Stimulated activated CD8-positive, alpha-beta memory T cell treated with anti-CD3 and anti-CD28 coated beads, Interleukin-7, amount 100 ng/mL, for 1 hour (primary cell): ENCODE measurements around the gene GUCA1C.
A peak's percentile ranks its signal among the peaks of the same experiment; 100 is the strongest.

Source experiments
- DNase-seq, 2 donors: peaks; one replicate each; pipeline ENCODE4 v3.0.0-alpha.2; 2020; ENCODE audit warnings: low read depth in 2 of 2

GUCA1C gene

GRCh38 chr3:108953700-108954099, at the start of gene GUCA1C:
GUCA1C (minus strand) TSS chr3:108953879; CDS start chr3:108953762, 117 bp downstream.
- DNase-seq, result no peak

DNA sequence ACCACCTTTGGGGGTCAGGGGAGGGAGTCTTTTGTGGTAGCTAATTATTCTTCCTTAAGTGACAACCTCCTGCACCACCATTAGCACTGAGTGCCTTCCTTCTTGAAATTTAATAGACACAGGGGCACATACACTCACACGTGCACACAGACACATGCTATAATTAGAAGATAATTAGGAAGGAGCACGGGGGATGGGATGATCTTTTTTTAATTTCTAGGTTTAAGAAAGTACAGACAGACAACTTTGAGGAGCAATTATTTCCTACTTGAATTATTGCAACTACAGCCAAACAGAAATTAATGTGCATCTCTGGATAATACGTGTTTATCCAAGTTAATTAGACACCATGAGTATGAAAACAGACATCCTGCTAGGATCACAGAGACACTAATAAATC, 44.8 kb upstream of the GUCA1C start:
- DNase-seq, result no peak

DNA sequence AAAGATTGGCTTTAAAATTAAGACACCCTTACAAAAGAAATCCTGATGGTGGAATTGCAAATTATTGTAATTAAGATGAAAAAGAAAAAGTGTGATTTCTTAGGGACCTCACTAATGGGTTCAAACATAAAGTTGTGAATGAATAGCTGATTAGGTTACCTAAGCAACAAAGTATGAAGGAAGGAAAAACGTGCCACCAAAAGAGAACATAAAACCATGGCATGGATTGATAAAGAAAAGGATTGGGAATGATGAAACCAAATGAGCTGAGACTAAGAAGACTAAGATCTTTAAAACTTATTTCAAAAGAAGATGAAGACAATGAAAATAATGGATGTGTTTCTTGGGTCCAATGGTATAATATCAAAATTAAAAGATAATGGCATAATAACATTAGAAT, 32.2 kb upstream of the GUCA1C start:
- DNase-seq, result no peak

- no peak for DNase-seq
Observed at GRCh38 chr3:108983051-108983450, 29.4 kb upstream of the GUCA1C start.

DNA sequence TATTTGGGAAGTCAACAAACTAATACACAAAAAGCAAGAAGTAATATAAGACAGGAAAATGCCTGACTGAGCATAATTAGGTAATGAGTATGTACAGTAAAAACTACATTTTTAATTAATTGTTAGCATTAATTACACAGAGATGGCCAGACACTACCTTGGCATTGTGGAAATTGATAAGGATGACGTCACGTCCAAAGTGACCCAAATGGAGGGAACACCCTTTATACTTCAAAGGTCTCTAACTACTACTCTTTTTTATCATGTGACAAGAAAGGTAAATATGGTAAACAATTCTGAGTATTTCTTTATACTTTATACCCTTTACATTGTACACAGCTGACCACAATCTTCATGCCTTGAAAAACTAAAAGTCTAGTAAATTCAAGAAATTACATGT, 22.4 kb upstream of the GUCA1C start:
- no peak for DNase-seq

DNA sequence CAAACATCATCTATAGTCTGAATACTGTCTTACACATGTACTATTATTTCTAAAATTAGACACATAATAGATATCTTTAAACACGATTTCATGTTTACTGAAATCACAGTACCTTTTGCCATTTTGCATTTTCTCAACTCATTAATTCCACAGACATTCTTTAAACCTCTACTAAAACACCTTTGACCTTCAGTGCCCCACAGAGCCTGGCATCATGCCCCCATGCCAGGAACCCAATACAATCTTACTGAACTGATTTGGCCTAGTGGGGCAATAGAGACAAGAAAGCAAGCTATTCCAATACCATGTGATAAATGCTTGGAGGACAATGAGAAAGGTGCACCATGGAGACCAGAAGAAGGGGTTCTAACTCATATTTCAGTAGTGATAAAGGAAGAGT, 19.3 kb upstream of the GUCA1C start:
- no peak for DNase-seq

- no peak for DNase-seq
Observed at GRCh38 chr3:108972482-108972881, 18.8 kb upstream of the GUCA1C start.

DNA sequence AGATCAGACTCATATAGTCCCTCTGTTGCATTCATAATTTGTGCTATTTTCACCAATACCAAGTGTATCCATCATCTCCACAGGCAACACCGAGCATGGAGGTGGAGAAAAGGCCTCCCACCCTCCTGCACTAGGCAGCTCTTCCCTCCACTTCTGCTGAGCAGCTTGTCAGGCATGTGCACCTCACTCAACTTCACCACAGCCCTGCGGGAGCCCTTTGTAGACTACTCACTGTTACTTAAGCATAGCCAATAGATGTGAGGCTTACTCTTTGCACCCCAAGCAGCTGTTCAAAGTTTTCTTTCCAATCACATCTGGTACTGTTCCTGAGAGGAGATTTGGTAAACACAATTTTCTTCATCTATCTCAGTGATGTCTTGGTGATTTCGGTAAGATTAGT, 16.9 kb upstream of the GUCA1C start:
- DNase-seq, result no peak

DNA sequence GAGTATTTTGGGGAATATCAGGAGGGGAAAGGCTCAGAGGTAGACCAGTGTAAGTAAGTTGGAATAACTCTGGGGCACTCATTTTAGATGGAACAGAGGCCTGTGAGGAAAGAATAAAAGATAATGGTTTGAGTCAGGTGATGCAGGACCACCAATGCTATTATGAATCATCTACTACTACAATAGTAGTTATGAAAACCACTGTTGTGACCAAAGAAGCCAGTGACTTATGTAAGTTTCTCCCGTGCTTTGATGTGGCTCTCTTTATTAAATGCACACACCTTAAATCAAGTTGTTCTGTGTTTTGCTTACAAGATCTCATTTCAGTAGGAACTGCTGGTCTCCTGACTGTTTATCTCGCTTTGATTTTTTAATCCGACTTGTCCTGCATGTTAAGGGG, 13.1 kb upstream of the GUCA1C start:
- no peak for DNase-seq

- no peak for DNase-seq
Observed at GRCh38 chr3:108959017-108959416, 5.3 kb upstream of the GUCA1C start.

DNA sequence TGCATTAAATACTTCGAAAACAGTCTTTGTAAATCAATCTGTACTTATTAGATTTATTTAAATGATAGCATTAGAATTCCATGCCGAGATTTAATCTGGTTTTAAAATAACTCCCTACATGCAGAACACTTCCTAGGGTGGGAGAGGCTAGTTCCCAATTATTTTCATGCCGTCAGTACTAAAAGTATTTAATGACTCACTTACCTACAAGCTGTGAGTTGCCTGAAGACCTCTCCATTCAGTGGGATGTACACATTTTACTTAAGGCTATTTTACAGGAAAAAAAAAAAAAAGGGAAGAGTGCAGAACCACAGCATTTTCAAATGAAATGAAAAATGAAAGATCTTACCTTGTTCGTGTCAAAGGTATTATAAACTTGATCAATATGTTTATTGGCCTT, 469 bp downstream of the GUCA1C start:
- no peak for DNase-seq

GRCh38 chr3:108951820-108952501, 1.7 kb downstream of the GUCA1C start:
- DNase-seq, result no peak

DNA sequence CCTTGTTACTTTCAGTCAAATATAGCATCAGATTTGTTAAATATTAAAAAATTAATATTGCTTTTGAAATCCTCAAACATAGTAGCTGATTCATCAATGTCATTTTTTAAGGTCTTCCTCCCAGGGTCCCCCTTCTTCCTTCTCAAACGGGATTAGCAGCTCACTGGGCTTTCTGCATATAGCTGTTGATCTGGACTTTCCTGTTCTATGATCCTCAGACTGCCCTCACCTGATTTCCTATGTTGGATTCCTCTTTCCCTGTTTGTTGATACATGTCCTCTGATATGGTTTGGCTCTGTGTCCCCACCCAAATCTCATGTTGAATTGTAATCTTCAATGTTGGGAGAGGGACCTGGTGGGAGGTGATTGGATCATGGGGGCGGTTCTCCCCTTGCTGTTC, 5.8 kb downstream of the GUCA1C start:
- DNase-seq, result no peak

- no peak for DNase-seq
Observed at GRCh38 chr3:108946292-108947285, 7.1 kb downstream of the GUCA1C start.

DNA sequence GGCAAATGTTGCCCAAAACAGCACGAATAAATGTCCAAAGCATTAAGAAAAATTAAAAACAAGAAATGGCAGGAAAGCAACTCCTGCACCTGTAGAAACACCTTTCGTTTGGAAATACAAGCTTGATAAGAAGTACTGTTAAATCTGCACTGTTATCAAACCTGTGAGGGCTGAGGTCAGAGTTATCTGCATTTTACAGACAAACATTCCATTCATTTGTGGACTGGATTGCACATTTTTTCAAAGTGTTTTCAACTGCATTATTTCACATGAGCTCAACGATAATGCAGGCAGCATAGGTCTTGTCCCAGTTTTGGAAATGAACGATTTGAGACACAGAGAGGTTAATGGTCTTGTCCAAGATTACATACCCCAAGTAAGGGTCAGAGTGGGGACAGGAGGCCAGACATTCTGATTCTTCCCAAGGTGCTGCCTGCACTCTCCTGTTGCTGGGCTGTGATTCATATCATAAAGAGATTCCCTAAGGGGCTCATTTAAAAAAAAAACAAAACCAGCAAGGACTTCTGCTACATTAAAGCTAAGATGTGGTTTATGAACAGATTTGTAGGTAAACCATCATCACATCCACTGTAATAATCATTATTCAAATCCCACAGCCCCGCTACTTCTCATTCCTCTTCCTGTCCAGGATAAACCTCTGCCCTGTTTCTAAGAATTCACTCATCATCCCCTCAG, 13.0 kb downstream of the GUCA1C start:
- DNase-seq, result no peak

DNA sequence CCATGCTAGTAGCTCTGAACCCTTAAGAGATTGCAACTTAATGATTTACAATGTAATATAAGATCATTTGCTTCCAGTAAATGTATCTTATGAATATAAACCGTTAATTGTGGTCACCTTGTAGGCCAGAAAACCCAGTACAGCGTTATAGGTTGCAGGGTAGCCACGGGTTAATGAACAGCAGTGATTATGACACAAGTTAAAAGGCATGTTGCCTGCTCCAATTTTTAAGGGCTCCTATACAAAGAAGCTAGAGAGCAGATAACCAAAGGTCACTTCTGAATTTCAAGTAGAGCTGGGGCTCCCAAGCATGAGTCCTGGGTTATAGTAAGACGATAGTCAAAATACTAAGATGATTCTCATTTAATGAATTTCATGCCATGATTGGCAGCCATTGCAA, 13.5 kb downstream of the GUCA1C start:
- DNase-seq, result no peak

GRCh38 chr3:108936924-108937689, 16.6 kb downstream of the GUCA1C start:
- DNase-seq, result no peak

DNA sequence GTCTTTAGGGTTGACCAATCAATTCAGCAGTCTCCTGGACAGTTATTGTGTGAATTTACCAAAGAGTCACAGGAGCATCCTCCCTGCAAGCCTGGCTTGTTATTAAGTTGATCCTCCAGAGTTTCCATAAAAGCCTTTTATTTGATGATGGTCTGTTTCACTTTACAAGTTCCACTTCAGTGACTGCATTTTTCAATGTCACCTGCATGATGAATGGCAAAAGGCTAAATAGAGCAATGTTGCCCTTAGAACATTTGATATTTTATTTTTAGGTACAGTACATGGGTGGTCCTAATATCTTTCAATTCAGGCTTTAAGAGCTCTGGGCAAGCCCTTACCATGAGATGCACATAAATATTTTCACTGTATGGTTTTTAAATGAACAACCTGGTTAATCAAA, 22.6 kb downstream of the GUCA1C start:
- DNase-seq, result no peak

DNA sequence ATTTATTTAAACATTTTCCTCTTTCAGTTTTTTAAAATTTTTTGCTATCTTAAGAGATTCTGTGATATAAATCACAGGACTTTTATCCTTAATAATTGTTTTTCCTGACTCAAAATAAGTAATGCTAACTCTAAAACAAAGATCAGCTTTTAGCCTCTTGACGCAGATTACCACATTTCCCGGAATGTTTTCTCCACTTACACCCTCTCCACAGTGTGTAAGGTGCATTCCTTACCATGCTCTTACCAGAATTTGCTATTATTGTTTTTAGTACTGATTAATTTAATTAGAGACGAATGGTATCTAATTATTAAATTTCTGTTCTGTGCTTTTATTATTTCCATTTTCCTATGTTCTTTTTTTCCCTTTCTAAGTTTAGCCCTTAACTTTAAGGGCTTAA, 34.8 kb downstream of the GUCA1C start:
- DNase-seq, result no peak

- peak; percentile 19 to 25 for DNase-seq
Observed at GRCh38 chr3:108914774-108915641, 38.7 kb downstream of the GUCA1C start.

DNA sequence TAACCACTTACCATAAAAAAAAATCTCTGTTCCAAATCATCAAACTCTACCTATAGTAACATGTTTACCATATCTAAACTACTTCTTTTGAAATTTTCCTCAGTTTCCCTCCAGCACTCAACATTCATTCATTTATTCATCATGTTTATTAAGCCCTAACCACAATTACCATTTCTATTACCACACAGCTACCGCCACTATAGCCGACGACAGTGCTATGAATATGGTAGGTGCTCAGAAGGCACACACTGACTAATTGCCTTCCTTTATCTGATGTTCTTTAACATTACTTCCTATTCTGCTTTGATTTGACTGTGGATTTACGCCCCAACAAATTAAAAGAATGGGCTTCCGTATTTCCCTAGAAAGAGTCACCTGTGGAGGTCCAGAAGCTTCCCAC, 43.9 kb downstream of the GUCA1C start:
- no peak for DNase-seq
